Ishikawa (cell line): ENCODE results near the gene KRTAP9-6.

Experiments used
- CREB1 ChIP-seq: IDR thresholded peaks from 2 replicates; pipeline ENCODE4 v1.6.1; 2012; ENCODE audit warnings: low read depth
- EP300 ChIP-seq: IDR thresholded peaks from 2 replicates; pipeline ENCODE4 v1.6.1; 2012; ENCODE audit warnings: borderline replicate concordance
- FOXM1 ChIP-seq: IDR thresholded peaks from 2 replicates; pipeline ENCODE4 v1.6.1; 2012; ENCODE audit warnings: low read depth, borderline replicate concordance
- NFIC ChIP-seq: IDR thresholded peaks from 2 replicates; pipeline ENCODE4 v1.6.1; 2012
- RAD21 ChIP-seq: IDR thresholded peaks from 2 replicates; pipeline ENCODE4 v1.6.1; 2012; ENCODE audit warnings: low read depth
- YY1 ChIP-seq: IDR thresholded peaks from 2 replicates; pipeline ENCODE4 v1.6.1; 2012; ENCODE audit warnings: low read depth
- TF ChIP-seq, protein P1 (sequence below): IDR thresholded peaks from 2 replicates; pipeline ENCODE4 v1.6.1; 2012
- TF ChIP-seq, protein P2 (sequence below): IDR thresholded peaks from 2 replicates; pipeline ENCODE4 v1.6.1; 2012
- TF ChIP-seq, protein P3 (sequence below): IDR thresholded peaks from 2 replicates; pipeline ENCODE4 v1.6.1; 2012; ENCODE audit warnings: low read depth, mild to moderate bottlenecking

DNA sequence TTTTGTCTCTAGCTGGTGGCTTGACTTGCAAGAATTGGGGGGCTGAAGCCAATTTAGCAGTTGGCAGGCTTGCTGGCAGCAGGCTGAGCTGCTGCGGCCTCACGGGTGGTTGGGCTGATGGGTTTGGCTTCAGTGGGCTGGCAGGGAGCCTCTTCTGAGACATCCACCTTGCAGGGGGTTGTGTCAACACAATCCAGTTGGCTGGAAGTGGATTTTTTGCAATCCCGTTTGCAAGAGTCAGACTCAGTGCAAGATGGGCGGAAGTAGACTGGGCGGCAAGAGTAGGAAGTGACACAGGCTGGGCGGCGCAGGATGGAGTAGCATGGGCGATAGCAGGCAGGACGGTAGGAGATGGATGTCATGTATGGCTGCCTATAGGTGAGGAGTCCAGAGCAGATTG, 42.5 kb downstream of the KRTAP9-6 start:
- TF ChIP-seq RAD21 = no peak
- TF ChIP-seq, protein P1, sequence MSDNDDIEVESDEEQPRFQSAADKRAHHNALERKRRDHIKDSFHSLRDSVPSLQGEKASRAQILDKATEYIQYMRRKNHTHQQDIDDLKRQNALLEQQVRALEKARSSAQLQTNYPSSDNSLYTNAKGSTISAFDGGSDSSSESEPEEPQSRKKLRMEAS = no peak
- no peak for TF ChIP-seq EP300
- TF ChIP-seq CREB1 = no peak
- no peak for TF ChIP-seq YY1
- TF ChIP-seq NFIC = no peak
- TF ChIP-seq, protein P2, sequence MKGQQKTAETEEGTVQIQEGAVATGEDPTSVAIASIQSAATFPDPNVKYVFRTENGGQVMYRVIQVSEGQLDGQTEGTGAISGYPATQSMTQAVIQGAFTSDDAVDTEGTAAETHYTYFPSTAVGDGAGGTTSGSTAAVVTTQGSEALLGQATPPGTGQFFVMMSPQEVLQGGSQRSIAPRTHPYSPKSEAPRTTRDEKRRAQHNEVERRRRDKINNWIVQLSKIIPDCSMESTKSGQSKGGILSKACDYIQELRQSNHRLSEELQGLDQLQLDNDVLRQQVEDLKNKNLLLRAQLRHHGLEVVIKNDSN = no peak
- TF ChIP-seq, protein P3, sequence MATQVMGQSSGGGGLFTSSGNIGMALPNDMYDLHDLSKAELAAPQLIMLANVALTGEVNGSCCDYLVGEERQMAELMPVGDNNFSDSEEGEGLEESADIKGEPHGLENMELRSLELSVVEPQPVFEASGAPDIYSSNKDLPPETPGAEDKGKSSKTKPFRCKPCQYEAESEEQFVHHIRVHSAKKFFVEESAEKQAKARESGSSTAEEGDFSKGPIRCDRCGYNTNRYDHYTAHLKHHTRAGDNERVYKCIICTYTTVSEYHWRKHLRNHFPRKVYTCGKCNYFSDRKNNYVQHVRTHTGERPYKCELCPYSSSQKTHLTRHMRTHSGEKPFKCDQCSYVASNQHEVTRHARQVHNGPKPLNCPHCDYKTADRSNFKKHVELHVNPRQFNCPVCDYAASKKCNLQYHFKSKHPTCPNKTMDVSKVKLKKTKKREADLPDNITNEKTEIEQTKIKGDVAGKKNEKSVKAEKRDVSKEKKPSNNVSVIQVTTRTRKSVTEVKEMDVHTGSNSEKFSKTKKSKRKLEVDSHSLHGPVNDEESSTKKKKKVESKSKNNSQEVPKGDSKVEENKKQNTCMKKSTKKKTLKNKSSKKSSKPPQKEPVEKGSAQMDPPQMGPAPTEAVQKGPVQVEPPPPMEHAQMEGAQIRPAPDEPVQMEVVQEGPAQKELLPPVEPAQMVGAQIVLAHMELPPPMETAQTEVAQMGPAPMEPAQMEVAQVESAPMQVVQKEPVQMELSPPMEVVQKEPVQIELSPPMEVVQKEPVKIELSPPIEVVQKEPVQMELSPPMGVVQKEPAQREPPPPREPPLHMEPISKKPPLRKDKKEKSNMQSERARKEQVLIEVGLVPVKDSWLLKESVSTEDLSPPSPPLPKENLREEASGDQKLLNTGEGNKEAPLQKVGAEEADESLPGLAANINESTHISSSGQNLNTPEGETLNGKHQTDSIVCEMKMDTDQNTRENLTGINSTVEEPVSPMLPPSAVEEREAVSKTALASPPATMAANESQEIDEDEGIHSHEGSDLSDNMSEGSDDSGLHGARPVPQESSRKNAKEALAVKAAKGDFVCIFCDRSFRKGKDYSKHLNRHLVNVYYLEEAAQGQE = no peak
- TF ChIP-seq FOXM1 = no peak
